Measurements from ENCODE around the gene ARMC9.

Gene ARMC9

DNA sequence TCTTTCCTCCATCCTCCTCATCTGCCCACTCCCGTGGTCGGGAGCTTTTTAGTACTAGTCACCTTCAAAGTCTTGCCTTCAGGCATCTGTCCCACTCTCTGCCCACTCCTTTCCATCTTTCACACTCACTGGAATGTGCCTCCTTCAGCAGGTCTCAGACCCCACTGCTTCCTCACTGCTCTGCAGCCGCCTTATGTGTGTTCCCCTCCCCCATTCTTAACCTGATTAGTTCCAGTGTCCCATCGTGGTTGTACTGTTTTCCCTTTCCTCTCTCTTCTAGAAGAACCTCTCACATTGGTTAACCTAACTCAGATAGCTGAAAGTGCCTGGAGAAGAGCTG is 3.0 kb downstream of the ARMC9 start:
- DNase-seq (ENCODE audit: low read depth in 2 of 2) = no peak

DNA sequence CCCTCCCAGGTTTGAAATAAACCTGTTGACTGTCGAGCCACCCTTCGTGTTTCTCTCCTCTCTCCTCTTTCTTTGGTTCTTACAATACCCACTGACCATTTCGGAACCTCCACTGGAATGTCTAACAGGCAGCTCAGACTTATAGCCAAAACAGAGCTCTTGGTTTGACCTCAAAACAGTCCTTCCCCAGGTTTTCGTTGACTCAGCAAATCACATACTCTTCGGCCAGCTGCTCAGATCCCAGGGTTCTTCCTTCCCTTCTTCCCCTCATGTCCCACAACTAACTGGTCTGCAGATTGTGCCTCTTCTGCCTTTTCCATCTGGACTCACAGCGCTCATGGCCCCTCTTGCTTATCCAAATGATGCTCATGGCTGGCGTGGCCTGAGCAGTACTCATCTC is 4.7 kb downstream of the ARMC9 start:
- no peak for DNase-seq (ENCODE audit: low read depth in 2 of 2)

GRCh38 chr2:231204146-231204545 is 5.7 kb downstream of the ARMC9 start:
- DNase-seq (ENCODE audit: low read depth in 2 of 2) = no peak

DNA sequence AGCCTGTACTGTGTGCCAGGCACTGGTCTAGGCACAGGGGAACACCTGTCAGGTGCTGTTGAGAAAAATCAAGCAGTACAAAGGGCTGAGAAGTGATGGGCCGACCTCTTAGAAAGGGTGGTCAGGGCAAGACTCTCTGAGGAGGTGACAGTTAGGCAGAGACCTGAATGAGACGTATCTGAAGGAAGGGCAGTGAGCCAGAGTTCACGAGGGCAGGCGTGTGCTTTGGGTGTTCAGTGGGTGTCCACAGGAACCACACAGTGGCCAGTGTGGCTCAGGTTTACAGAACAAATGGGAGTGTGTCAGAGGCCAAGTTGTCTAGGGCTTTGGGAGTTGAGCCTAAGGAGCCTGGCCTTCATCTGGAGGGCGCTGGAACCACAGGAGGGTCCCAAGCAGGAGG is 6.2 kb downstream of the ARMC9 start:
- DNase-seq (ENCODE audit: low read depth in 2 of 2) = no peak

- DNase-seq (ENCODE audit: low read depth in 2 of 2) = no peak
Observed at GRCh38 chr2:231207734-231208133, 9.3 kb downstream of the ARMC9 start.

- DNase-seq (ENCODE audit: low read depth in 2 of 2) = no peak
Observed at GRCh38 chr2:231210782-231211181, 12.4 kb downstream of the ARMC9 start.

- no peak for DNase-seq (ENCODE audit: low read depth in 2 of 2)
Observed at GRCh38 chr2:231211486-231211885, 13.1 kb downstream of the ARMC9 start.

DNA sequence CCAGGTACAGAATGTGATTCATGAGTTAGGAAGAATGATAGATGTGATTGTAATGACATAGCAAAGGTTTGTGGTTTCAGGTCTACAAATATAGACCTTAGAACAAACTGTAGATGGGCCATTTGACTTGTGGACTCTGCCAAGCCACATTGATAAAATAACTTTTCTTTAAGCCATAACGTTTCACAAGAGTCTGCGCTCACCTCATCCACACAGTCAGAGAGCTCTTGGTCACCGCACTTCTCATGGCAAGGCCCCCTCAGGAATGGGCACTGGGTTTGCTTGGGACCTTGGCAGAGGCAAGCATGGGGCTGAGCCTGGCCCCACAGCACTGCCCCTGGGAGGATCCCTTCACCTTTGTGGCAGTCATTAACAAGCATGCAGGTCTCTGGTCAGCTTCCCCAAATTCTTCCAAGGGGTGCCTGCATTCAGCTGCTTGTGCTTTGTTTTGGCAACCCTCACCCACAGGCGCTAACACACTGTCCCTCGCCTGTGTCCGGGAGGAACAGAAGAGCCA is 14.0 kb downstream of the ARMC9 start:
- DNase-seq (ENCODE audit: low read depth in 2 of 2) = no peak

GRCh38 chr2:231213931-231214642 is 15.7 kb downstream of the ARMC9 start:
- no peak for DNase-seq (ENCODE audit: low read depth in 2 of 2)

DNA sequence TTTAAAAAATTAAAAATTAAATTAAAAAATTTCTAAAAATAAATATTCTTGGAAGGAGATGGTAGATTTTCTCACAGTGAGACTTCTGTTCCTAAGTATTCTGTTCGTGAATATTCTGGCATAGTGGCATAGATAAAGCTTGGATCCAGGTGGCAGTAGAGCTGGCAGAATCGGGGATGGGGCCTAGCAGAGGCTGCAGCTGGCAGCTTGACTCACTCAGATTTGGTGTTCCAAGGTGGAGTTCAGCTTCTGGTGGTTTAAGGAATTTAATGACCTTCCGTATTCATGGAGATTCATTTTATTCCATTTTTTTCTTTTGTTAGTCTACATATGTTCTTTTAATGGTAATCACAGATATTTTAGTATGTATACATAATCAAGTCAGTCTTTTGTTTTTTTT is 19.9 kb downstream of the ARMC9 start:
- DNase-seq (ENCODE audit: low read depth in 2 of 2) = no peak

DNA sequence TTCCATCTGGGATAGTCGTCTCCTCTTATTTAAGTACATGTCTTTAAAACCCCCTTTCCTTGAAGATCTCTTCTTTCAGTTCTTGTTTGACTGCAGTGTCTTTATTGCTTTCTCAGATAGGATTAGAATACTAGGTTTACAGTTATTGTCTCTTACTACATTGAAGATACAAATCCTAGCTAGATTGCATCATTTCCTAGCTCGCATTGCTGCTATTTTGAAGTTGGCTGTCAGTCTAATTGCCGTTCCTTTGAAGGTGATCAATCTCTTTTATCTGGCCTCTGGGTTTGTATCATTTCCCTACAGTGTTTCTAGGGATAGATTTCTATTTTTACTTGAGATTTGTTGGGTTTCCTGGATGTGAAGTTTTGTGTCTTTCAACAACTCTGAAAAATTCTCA is 20.9 kb downstream of the ARMC9 start:
- DNase-seq (ENCODE audit: low read depth in 2 of 2) = no peak

DNA sequence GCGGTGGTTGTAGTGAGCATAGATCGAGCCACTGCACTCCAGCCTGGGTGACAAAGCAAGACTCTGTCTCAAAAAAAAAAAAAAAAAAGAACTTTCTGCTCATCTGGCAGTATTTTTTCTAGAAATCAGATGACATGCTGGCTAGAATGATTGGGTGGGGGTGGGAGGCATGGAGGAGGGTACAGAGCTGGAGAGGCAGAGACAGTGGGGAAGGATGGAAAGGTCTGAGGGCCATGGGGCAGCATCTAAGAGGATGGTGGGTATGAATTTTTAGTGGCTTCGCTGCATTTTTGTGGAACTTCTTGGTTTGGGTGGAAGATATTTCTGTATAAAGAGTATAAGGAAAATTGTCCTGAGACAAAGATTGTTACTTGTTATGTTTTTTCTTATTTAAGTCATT is 23.3 kb downstream of the ARMC9 start:
- DNase-seq (ENCODE audit: low read depth in 2 of 2) = no peak

GRCh38 chr2:231222318-231223000 is 24.0 kb downstream of the ARMC9 start:
- no peak for DNase-seq (ENCODE audit: low read depth in 2 of 2)

DNA sequence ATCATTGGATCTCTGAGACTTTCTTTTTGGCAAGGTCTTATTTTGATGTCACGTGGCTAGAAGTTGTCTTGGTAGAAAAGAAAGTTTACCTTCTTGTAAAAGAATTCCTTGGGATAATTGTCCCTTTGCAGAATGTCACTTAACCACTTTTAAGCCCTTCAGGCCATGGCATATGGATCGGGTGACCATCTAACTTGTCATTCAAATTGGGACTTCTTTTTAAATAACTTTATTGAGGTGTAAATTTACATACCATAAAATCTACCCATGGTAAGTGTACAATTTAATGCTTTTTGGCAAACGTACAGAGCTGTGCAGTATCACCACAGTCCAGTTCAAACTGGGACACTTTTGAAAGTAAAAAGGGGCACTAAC is 24.6 kb downstream of the ARMC9 start:
- DNase-seq (ENCODE audit: low read depth in 2 of 2) = no peak

DNA sequence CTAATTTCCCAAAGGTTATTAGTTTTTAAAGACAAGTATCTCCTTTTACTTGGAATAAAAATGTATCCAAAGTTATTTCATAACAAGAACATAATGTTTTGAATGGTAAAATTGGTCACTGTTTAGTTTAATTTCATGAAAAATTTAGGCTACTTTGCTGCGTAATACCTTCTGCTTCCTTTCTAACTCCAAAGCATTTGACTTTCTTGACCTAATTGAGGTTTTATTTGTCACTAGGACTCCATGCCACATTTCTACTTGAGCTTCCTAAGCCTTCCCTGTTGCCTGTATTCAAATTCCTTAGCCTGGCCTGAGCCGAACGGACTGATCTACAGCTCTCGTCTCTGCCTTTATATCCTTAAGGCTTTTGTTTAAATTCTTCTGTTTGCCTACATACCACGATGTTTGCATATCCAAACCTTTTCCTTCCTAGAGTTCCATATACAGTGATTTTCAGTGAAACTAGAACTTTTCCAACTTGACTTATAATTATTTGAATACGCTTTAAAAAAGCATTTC is 25.1 kb downstream of the ARMC9 start:
- no peak for DNase-seq (ENCODE audit: low read depth in 2 of 2)

GRCh38 chr2:231227310-231228162 is 29.1 kb downstream of the ARMC9 start:
- DNase-seq (ENCODE audit: low read depth in 2 of 2) = peak in 1 of 2 donors; percentile 18

- no peak for DNase-seq (ENCODE audit: low read depth in 2 of 2)
Observed at GRCh38 chr2:231228223-231228622, 29.8 kb downstream of the ARMC9 start.

- no peak for DNase-seq (ENCODE audit: low read depth in 2 of 2)
Observed at GRCh38 chr2:231228974-231229529, 30.6 kb downstream of the ARMC9 start.

DNA sequence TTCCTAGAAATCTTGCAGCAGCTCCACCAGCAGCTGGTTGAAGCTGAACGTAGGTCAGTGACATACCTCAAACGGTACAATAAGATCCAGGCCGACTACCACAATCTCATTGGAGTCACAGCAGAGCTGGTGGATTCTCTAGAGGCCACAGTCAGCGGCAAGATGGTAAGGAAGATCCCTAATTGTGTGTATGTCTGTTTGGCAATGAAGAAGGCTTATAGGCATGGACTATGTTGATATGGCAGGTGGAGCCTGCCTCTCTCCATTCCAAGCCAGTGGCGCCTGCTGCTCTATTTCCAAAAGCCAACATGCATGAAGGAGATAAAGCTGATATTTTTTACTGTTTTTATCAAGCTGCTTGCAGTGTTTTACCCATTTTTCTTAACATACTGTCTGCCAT is 36.8 kb downstream of the ARMC9 start:
- DNase-seq (ENCODE audit: low read depth in 2 of 2) = no peak

DNA sequence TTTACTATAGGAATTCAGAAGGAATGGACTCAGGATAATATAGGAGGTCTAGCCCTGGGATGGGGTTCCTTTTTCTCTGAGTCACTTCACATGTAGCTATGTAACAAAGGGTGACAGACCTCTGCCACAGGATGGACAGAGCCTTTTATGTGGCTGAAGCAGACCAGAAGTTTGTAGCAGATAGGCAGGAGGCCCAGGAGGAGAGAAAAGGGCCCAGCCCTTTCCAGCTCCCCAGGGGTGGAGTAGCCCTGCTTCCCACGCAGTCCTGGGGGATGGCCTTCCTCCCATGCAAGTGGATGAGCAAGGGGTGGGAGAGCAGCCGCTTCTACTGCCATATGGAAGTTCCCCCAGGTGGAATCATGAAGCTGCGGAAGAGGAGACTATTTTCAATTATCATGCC is 40.3 kb downstream of the ARMC9 start:
- DNase-seq (ENCODE audit: low read depth in 2 of 2) = no peak

DNA sequence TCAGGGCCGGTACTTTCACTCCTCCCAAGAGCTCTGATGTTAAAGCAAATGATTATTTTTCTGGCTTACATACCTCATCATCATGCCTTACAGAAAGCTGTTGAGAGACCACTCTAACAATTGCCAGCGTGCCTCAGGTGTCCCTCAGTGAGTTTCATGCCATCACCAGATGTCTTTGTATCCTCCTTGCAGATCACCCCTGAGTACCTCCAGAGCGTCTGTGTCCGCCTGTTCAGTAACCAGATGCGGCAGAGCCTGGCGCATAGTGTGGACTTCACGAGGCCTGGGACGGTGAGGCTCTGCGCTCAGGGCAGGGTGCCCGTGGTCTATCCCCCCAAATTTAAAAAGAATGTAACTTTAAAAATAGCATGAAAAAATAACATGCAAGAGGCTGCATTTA is 41.3 kb downstream of the ARMC9 start:
- no peak for DNase-seq (ENCODE audit: low read depth in 2 of 2)

All from activated CD4-positive, alpha-beta T cell treated with anti-CD3 and anti-CD28 coated beads for 24 hours (primary cell).